ENCODE results near the gene AGRN.
"Not testable (repeated sequence)": the region's sequence is repeated elsewhere in the genome, so short reads cannot be mapped to it uniquely, and the experiment has no call there.

AGRN gene

GRCh38 chr1:1067284-1067859 lies 47.5 kb downstream of the AGRN start:
- DNase-seq (ENCODE audit: low read depth) = no peak

- no peak for DNase-seq (ENCODE audit: low read depth)
These were observed 48.1 kb downstream of the AGRN start for GRCh38 chr1:1067860-1068516.

- peak; percentile 31 for DNase-seq (ENCODE audit: low read depth)
These were observed 48.7 kb downstream of the AGRN start for GRCh38 chr1:1068517-1069055.

- DNase-seq (ENCODE audit: low read depth) = peak; percentile 81
These were observed 49.3 kb downstream of the AGRN start for GRCh38 chr1:1069056-1069710.

GRCh38 chr1:1069711-1070676 lies 50.1 kb downstream of the AGRN start:
- no peak for DNase-seq (ENCODE audit: low read depth)

- no peak for DNase-seq (ENCODE audit: low read depth)
These were observed 51.8 kb downstream of the AGRN start for GRCh38 chr1:1071486-1072298.

- DNase-seq (ENCODE audit: low read depth) = no peak
These were observed 52.5 kb downstream of the AGRN start for GRCh38 chr1:1072299-1072848.

- DNase-seq (ENCODE audit: low read depth) = no peak
These were observed 53.2 kb downstream of the AGRN start for GRCh38 chr1:1072849-1073742.

- DNase-seq (ENCODE audit: low read depth) = no peak
These were observed 54.0 kb downstream of the AGRN start, which contains the start of gene RNF223 for GRCh38 chr1:1073743-1074587. RNF223 (minus strand) TSS chr1:1074306; CDS start chr1:1072566, 1,740 bp downstream.

- no peak for DNase-seq (ENCODE audit: low read depth)
These were observed 54.8 kb downstream of the AGRN start for GRCh38 chr1:1074631-1075147.

GRCh38 chr1:1075148-1075935 lies 55.4 kb downstream of the AGRN start:
- DNase-seq (ENCODE audit: low read depth) = no peak

GRCh38 chr1:1077396-1077795 lies 57.5 kb downstream of the AGRN start:
- DNase-seq (ENCODE audit: low read depth) = not testable (repeated sequence)

GRCh38 chr1:1079408-1080121 lies 59.6 kb downstream of the AGRN start:
- DNase-seq (ENCODE audit: low read depth) = peak; percentile 33

GRCh38 chr1:1080122-1080757 lies 60.3 kb downstream of the AGRN start:
- DNase-seq (ENCODE audit: low read depth) = no peak

GRCh38 chr1:1080951-1081310 lies 61.0 kb downstream of the AGRN start:
- DNase-seq (ENCODE audit: low read depth) = no peak

Data from stimulated activated CD4-positive, alpha-beta T cell treated with anti-CD3 and anti-CD28 coated beads, Interleukin-2, amount 100 ng/mL, for 4 hours (primary cell).